Stomach (tissue), 9 donors: ENCODE results near the gene CDH23. TPM values are rescaled to one million over a fixed set of nuclear protein-coding genes. Genes with fewer than 3 reads are reported as not detected.

Experiments used
- DNase-seq, 2 donors: peaks; one replicate each; pipeline versions ENCODE4 v3.0.0 to v3.0.0-alpha.2; 2013 to 2019
- H3K27ac ChIP-seq, 5 donors: fragments of 200-600 bp in 4 of 5; sonication (generic) in 4 of 5; one replicate each; pipeline ENCODE4 v1.5.1; 2013 to 2019; ENCODE audit warnings: mild to moderate bottlenecking in 1 of 5, moderate library complexity in 1 of 5
- H3K27me3 ChIP-seq, 3 donors: fragments of 200-600 bp; sonication (generic); one replicate each; pipeline ENCODE4 v1.5.1; 2017 to 2019; ENCODE audit warnings: mixed run types in 1 of 3
- H3K36me3 ChIP-seq, 4 donors: fragments of 200-600 bp; sonication (generic); 1 replicate in 3 of 4; 2 replicates in 1 of 4; pipeline ENCODE4 v1.5.1; 2016 to 2019
- H3K4me1 ChIP-seq, 4 donors: fragments of 200-600 bp; sonication (generic); one replicate each; pipeline ENCODE4 v1.5.1; 2016 to 2019
- H3K4me3 ChIP-seq, 4 donors: fragments of 200-600 bp; sonication (generic) in 3 of 4; one replicate each; pipeline ENCODE4 v1.5.1; 2016 to 2019; ENCODE audit warnings: mild to moderate bottlenecking in 1 of 4
- H3K9me3 ChIP-seq, 4 donors: fragments of 200-600 bp; sonication (generic); one replicate each; pipeline ENCODE4 v1.5.1; 2016 to 2019
- EP300 ChIP-seq: sonication (generic); formaldehyde crosslinking; IDR thresholded peaks from one replicate; pipeline ENCODE4 v1.6.1; 2017; ENCODE audit warnings: antibody characterized with exemption
- POLR2A ChIP-seq, 4 donors: fragments of 450-650 bp; IDR thresholded peaks; one replicate each; pipeline ENCODE4 v1.6.1; 2016; ENCODE audit warnings: antibody characterized with exemption in 4 of 4, control low read depth in 2 of 4, mild to moderate bottlenecking in 1 of 4, moderate library complexity in 1 of 4
- POLR2AphosphoS5 ChIP-seq, 3 donors: sonication (generic); formaldehyde crosslinking; IDR thresholded peaks; one replicate each; pipeline ENCODE4 v1.6.1; 2016; ENCODE audit warnings: antibody characterized with exemption in 3 of 3
- WGBS, 5 donors: extraction: QIAGEN DNeasy Blood & Tissue Kit in 3 of 5; methylation state at CpG; one replicate each; pipeline versions ENCODE4 v1.1.5 to v1.1.7; 2013 to 2018; 5-methylcytosine and 5-hydroxymethylcytosine counted together
- intact Hi-C: fragments of 100-400 bp; cut with DNase I; formaldehyde crosslinking; loops from one replicate; pipeline ENCODE4 v1.15.1; 2023; ENCODE audit warnings: low total_unique reads
- polyA plus RNA-seq, 3 donors: library from polyadenylated mRNA; stranded (reverse); fragments of 200-250 nt; gene quantifications; one replicate each; pipeline ENCODE4 v1.2.3, GENCODE V29; 2013
- total RNA-seq, 5 donors: library from RNA; depleted of rRNA; stranded (reverse); fragments of >200 nt; gene quantifications; one replicate each; pipeline versions ENCODE4 v1.1.0 to v1.2.3, GENCODE V29; 2014 to 2016
- TF ChIP-seq, protein P1 (sequence below), 7 experiments: fragments of 450-650 bp in 4 of 7; fragments of 200-600 bp in 3 of 7; sonication (generic) in 3 of 7; IDR thresholded peaks; one replicate each; pipeline ENCODE4 v1.5.1; 2016 to 2019; ENCODE audit warnings: antibody characterized with exemption in 7 of 7, control low read depth in 2 of 7, mild to moderate bottlenecking in 1 of 7
- donor health status: healthy with polysubstance abuse.
- donor health status: Bipolar disorder and iron deficiency.
- donor health status: healthy.

The CDH23 gene
- total and polyA plus RNA-seq, 8 donors, result 0.31 to 8.2 (median 2.2) TPM

DNA sequence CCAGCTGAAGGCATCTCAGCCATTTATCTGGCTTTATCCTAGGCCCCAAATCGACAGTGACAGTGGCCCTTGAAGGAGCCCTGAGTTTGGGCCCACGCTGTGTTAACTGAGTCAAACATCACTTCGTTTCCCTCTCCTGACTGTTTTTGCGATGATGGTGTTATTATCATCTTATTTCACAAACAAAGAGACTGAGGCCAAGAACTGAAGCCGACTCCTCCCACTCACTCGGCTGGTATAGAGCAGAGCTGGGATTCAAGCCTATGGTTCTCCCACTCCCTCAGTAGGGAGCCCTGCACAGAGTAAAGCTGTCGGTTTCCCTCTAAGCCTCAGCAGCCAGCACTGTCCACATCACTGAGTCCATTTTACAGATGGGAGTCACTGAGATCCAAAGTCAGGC lies 141.0 kb downstream of the CDH23 start:
- Histone ChIP-seq H3K27ac (no peak overlapping the region), H3K36me3 (no peaks in the 10 kb centered on the region), H3K4me3 (no peak overlapping the region), H3K27me3 (no peaks in the 10 kb centered on the region), H3K4me1 (no peaks in the 10 kb centered on the region), H3K9me3 (no peaks in the 10 kb centered on the region)
- TF ChIP-seq POLR2AphosphoS5 (IDR thresholded peaks at IDR 0.05) (no peak), EP300 (no peak), POLR2A (IDR thresholded peaks at IDR 0.05) (no peak)
- TF ChIP-seq, protein P1, sequence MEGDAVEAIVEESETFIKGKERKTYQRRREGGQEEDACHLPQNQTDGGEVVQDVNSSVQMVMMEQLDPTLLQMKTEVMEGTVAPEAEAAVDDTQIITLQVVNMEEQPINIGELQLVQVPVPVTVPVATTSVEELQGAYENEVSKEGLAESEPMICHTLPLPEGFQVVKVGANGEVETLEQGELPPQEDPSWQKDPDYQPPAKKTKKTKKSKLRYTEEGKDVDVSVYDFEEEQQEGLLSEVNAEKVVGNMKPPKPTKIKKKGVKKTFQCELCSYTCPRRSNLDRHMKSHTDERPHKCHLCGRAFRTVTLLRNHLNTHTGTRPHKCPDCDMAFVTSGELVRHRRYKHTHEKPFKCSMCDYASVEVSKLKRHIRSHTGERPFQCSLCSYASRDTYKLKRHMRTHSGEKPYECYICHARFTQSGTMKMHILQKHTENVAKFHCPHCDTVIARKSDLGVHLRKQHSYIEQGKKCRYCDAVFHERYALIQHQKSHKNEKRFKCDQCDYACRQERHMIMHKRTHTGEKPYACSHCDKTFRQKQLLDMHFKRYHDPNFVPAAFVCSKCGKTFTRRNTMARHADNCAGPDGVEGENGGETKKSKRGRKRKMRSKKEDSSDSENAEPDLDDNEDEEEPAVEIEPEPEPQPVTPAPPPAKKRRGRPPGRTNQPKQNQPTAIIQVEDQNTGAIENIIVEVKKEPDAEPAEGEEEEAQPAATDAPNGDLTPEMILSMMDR (IDR thresholded peaks at IDR 0.05), result no peak
- intact Hi-C loops, result no loop called here
- 64 to 80% (median 79%) methylated on average over 7 of the region's 7 CpGs for WGBS, 5 donors
- DNase-seq, result no peak

DNA sequence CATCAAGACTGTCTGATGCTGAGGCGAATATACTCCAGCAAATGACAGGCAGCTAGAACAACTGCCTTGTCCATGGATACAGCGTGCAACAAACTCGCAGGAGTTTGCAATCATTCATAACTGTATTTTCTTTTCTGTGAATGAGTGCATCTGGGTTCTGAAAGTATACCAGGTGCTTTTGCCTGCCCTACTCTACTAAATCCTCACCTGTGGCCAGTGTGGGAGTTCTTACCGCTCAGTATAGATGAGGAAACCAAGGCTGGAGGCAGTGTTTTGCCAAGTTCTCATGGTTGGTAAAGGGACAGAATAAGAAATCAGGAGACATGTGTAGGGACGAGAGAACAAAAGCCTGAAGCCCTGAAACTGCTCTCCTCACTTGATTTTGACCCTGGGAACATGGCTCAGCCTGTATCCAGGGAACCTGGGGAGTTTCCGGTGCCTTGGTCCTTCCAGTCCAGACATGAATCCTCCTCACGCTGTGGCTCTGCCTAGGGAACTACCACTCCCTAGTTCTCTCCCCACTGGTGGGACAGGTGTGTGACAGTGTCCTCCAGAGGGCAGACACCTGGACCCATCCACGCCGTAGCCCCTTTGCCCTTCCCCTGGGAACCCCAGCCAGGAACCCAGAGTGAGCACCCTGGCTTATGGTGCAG lies 142.0 kb downstream of the CDH23 start:
- Histone ChIP-seq H3K4me1 (no peaks in the 10 kb centered on the region), H3K9me3 (no peaks in the 10 kb centered on the region), H3K27me3 (no peaks in the 10 kb centered on the region), H3K27ac (no peak overlapping the region), H3K36me3 (no peaks in the 10 kb centered on the region), H3K4me3 (no peak overlapping the region)
- no peak for DNase-seq
- intact Hi-C loops, result no loop called here
- WGBS, 5 donors, result 80 to 88% (median 84%) methylated on average over 7 to 9 of the region's 9 CpGs
- TF ChIP-seq POLR2A (IDR thresholded peaks at IDR 0.05) (no peak), POLR2AphosphoS5 (IDR thresholded peaks at IDR 0.05) (no peak), EP300 (no peak)
- TF ChIP-seq, protein P1 (IDR thresholded peaks at IDR 0.05), result no peak

DNA sequence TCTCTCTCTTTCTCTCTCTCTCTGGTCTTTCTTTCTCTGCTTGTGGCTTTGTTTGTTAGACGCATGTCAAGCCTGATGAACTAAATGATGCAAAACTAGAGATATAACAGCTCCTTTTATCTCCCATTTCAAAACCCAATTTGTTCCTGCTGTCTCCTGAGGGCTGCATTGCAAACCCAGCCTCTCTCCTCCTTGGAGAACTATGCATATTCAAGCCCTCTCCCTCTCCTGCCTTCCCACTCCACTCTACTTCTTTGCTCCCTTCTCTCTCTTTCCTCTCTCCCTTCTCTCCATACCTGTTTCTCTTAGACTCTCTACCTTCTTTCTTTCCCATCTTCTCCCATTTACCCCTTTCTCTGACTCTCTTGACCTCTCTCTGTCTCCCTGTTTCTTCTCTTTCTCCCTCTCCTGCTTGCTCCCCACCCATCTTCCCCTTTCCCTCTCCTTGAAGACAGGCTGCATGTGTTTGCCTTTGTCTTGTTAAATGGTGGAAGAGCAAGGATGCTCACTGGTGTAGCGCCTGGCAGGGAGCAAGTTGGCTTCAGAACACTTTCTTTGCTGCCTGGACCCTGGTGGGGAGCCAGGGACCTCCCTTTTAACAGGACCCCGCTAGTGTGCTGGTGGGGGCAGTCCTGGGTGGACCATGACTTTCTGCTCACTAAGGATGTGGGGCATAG lies 142.9 kb downstream of the CDH23 start:
- WGBS, 5 donors, result 71 to 81% (median 74%) methylated on average over 3 of the region's 3 CpGs
- intact Hi-C loops, result no loop called here
- no peak for DNase-seq
- TF ChIP-seq POLR2A (IDR thresholded peaks at IDR 0.05) (no peak), EP300 (no peak), POLR2AphosphoS5 (IDR thresholded peaks at IDR 0.05) (no peak)
- TF ChIP-seq, protein P1 (IDR thresholded peaks at IDR 0.05), result no peak
- Histone ChIP-seq H3K4me3 (no peak overlapping the region), H3K4me1 (no peaks in the 10 kb centered on the region), H3K27me3 (no peaks in the 10 kb centered on the region), H3K27ac (no peak overlapping the region), H3K36me3 (no peaks in the 10 kb centered on the region), H3K9me3 (no peaks in the 10 kb centered on the region)

- Histone ChIP-seq H3K27me3 (no peaks in the 10 kb centered on the region), H3K4me3 (no peak overlapping the region), H3K27ac (no peak overlapping the region), H3K4me1 (peaks cover 0 to 6% (median 2%) of the 10 kb centered on the region in 4 donors), H3K36me3 (no peaks in the 10 kb centered on the region), H3K9me3 (no peaks in the 10 kb centered on the region)
- DNase-seq, result no peak
- intact Hi-C loops, result no loop called here
- WGBS, 5 donors, result 66 to 94% (median 74%) methylated on average over 5 to 7 of the region's 7 CpGs
- no peak for TF ChIP-seq EP300
- TF ChIP-seq, protein P1 (IDR thresholded peaks at IDR 0.05), result no peak
- no peak for TF ChIP-seq POLR2AphosphoS5 (IDR thresholded peaks at IDR 0.05)
- no peak for TF ChIP-seq POLR2A (IDR thresholded peaks at IDR 0.05)
Measured at GRCh38 chr10:71542478-71542877, 145.8 kb downstream of the CDH23 start.
